HEK293T (cell line): ENCODE results near the gene CHST1.

Experiments
- CTBP1 ChIP-seq: fragments of 450-650 bp; IDR thresholded peaks from 2 replicates; pipeline ENCODE4 v1.6.1; 2016; ENCODE audit warnings: borderline replicate concordance
- FOXK2 ChIP-seq: fragments of 450-650 bp; IDR thresholded peaks from 2 replicates; pipeline ENCODE4 v1.6.1; 2016; ENCODE audit warnings: mild to moderate bottlenecking

GRCh38 chr11:45698777-45699497 lies 33.5 kb upstream of the CHST1 start:
- no peak for TF ChIP-seq FOXK2
- no peak for TF ChIP-seq CTBP1
